GM12878 (cell line): ENCODE measurements around the gene CACNG4.

Experiments
- KDM1A ChIP-seq: fragments of 200-600 bp; sonication (generic); IDR thresholded peaks from 2 replicates; pipeline ENCODE4 v1.6.1; 2016; ENCODE audit warnings: borderline replicate concordance
- NFYB ChIP-seq: IDR thresholded peaks from 2 replicates; pipeline ENCODE4 v1.6.1; 2011; ENCODE audit warnings: low read depth, mild to moderate bottlenecking, low read length, improper control_type of control experiment, moderate library complexity; ENCODE audit not compliant: insufficient read depth
- TF ChIP-seq, protein P1 (sequence below), 3 experiments: IDR thresholded peaks in 2 of 3; conservative IDR thresholded peaks in 1 of 3; 2 replicates each; pipeline ENCODE4 v1.5.1; 2011; ENCODE audit warnings: low read depth in 3 of 3, low read length in 3 of 3, mild to moderate bottlenecking in 3 of 3, control low read depth in 2 of 3, moderate library complexity in 2 of 3, inconsistent platforms in 1 of 3, mixed read lengths in 1 of 3; ENCODE audit not compliant: control insufficient read depth in 2 of 3, insufficient read depth in 1 of 3; ENCODE audit errors: extremely low read depth in 1 of 3
- TF ChIP-seq, protein P2 (sequence below): IDR thresholded peaks from 2 replicates; pipeline ENCODE4 v1.6.1; 2012; ENCODE audit warnings: mild to moderate bottlenecking, low read depth, low read length

DNA sequence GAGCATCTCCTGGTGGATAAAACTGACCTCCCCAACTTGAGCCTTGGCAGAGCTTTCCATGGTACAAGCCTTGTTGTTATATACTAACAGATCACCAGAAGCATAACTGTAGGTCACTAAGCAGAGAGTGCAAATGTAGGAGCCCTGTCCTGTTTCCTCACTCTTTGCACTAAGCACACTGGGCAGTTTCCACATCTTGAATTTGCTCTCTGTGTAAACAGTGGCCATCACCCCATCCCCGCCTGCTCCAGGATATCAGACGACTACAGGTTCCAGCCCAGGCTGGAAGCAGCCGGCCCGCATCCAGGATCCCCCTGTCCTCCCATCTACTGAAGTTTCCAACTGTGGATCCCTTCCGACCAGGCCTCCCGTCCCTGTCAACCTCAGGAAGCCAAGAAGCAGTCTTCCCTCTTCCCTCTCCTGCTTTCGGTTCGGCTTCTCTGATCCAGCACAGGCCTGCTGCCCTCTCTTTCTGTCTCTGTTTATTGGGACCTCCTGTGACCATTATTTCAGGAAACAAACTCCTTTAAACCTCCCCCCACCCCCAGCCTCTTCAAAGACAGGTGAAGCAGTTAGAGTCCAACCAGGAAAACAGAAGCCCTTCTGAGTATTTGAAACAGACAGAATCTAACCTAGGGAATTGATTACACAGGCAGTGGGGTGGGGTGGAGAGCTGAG is 22.6 kb upstream of the CACNG4 start:
- TF ChIP-seq, protein P1, sequence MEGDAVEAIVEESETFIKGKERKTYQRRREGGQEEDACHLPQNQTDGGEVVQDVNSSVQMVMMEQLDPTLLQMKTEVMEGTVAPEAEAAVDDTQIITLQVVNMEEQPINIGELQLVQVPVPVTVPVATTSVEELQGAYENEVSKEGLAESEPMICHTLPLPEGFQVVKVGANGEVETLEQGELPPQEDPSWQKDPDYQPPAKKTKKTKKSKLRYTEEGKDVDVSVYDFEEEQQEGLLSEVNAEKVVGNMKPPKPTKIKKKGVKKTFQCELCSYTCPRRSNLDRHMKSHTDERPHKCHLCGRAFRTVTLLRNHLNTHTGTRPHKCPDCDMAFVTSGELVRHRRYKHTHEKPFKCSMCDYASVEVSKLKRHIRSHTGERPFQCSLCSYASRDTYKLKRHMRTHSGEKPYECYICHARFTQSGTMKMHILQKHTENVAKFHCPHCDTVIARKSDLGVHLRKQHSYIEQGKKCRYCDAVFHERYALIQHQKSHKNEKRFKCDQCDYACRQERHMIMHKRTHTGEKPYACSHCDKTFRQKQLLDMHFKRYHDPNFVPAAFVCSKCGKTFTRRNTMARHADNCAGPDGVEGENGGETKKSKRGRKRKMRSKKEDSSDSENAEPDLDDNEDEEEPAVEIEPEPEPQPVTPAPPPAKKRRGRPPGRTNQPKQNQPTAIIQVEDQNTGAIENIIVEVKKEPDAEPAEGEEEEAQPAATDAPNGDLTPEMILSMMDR (IDR thresholded peaks at IDR 0.05 in 2 of 3, conservative IDR thresholded peaks at IDR 0.05 in 1 of 3; ENCODE audit: control insufficient read depth in 2 of 3, extremely low read depth in 1 of 3, insufficient read depth in 1 of 3, low read depth in 3 of 3, low read length in 3 of 3): no peak
- no peak for TF ChIP-seq NFYB
- TF ChIP-seq, protein P2, sequence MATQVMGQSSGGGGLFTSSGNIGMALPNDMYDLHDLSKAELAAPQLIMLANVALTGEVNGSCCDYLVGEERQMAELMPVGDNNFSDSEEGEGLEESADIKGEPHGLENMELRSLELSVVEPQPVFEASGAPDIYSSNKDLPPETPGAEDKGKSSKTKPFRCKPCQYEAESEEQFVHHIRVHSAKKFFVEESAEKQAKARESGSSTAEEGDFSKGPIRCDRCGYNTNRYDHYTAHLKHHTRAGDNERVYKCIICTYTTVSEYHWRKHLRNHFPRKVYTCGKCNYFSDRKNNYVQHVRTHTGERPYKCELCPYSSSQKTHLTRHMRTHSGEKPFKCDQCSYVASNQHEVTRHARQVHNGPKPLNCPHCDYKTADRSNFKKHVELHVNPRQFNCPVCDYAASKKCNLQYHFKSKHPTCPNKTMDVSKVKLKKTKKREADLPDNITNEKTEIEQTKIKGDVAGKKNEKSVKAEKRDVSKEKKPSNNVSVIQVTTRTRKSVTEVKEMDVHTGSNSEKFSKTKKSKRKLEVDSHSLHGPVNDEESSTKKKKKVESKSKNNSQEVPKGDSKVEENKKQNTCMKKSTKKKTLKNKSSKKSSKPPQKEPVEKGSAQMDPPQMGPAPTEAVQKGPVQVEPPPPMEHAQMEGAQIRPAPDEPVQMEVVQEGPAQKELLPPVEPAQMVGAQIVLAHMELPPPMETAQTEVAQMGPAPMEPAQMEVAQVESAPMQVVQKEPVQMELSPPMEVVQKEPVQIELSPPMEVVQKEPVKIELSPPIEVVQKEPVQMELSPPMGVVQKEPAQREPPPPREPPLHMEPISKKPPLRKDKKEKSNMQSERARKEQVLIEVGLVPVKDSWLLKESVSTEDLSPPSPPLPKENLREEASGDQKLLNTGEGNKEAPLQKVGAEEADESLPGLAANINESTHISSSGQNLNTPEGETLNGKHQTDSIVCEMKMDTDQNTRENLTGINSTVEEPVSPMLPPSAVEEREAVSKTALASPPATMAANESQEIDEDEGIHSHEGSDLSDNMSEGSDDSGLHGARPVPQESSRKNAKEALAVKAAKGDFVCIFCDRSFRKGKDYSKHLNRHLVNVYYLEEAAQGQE: no peak
- TF ChIP-seq KDM1A: no peak
